GM23338 (cell line): ENCODE results near the gene UMODL1.

ENCODE experiments used
- CREB1 ChIP-seq: fragments of 250-450 bp; sonication (Bioruptor Pico); IDR thresholded peaks from 2 replicates; pipeline ENCODE4 v1.5.0; 2020; ENCODE audit warnings: low read depth, mild to moderate bottlenecking, moderate library complexity
- EZH2 ChIP-seq: fragments of 200-600 bp; sonication (generic); IDR thresholded peaks from one replicate; pipeline ENCODE4 v1.8.0; 2017; ENCODE audit warnings: antibody characterized with exemption, mild to moderate bottlenecking, low read depth; ENCODE audit not compliant: unreplicated experiment
- EZH2phosphoT487 ChIP-seq: fragments of 200-600 bp; sonication (generic); IDR thresholded peaks from one replicate; pipeline ENCODE4 v1.8.1; 2018; ENCODE audit warnings: antibody characterized with exemption; ENCODE audit not compliant: unreplicated experiment
- JUNB ChIP-seq: IDR thresholded peaks from one replicate; pipeline ENCODE4 v1.6.1; 2016; ENCODE audit warnings: antibody characterized with exemption; ENCODE audit not compliant: unreplicated experiment
- NANOG ChIP-seq: IDR thresholded peaks from 2 replicates; pipeline ENCODE4 v1.6.1; 2016; ENCODE audit warnings: antibody characterized with exemption, borderline replicate concordance
- POLR2AphosphoS5 ChIP-seq: IDR thresholded peaks from 2 replicates; pipeline ENCODE4 v1.6.1; 2016; ENCODE audit warnings: antibody characterized with exemption, low read depth
- STAT1 ChIP-seq: IDR thresholded peaks from one replicate; pipeline ENCODE4 v1.6.1; 2016; ENCODE audit warnings: antibody characterized with exemption; ENCODE audit not compliant: unreplicated experiment
- ZNF114 ChIP-seq: fragments of 250-450 bp; sonication (Bioruptor Pico); IDR thresholded peaks from 2 replicates; pipeline ENCODE4 v1.5.0; 2020; ENCODE audit warnings: mild to moderate bottlenecking, moderate library complexity
- ZNF331 ChIP-seq: fragments of 250-450 bp; sonication (Bioruptor Pico); IDR thresholded peaks from 2 replicates; pipeline ENCODE4 v1.5.0; 2020; ENCODE audit warnings: low read depth, mild to moderate bottlenecking, moderate library complexity
- TF ChIP-seq, protein P1 (sequence below): IDR thresholded peaks from one replicate; pipeline ENCODE4 v1.6.1; 2018; ENCODE audit warnings: antibody characterized with exemption; ENCODE audit not compliant: unreplicated experiment
- TF ChIP-seq, protein P2 (sequence below), 2 experiments: fragments of 200-600 bp in 1 of 2; sonication (generic) in 1 of 2; conservative IDR thresholded peaks; 2 replicates each; pipeline versions ENCODE4 v1.5.1 to v1.6.1; 2016 to 2017; ENCODE audit warnings: antibody characterized with exemption in 2 of 2, low read depth in 2 of 2, mild to moderate bottlenecking in 2 of 2, moderate library complexity in 1 of 2

- TF ChIP-seq JUNB (no peak), ZNF114 (CRISPR knock-in tag) (no peak), POLR2AphosphoS5 (no peak), CREB1 (CRISPR knock-in tag) (no peak), EZH2phosphoT487 (no peak), EZH2 (no peak), ZNF331 (CRISPR knock-in tag) (no peak), STAT1 (no peak), NANOG (no peak)
- TF ChIP-seq, protein P1, sequence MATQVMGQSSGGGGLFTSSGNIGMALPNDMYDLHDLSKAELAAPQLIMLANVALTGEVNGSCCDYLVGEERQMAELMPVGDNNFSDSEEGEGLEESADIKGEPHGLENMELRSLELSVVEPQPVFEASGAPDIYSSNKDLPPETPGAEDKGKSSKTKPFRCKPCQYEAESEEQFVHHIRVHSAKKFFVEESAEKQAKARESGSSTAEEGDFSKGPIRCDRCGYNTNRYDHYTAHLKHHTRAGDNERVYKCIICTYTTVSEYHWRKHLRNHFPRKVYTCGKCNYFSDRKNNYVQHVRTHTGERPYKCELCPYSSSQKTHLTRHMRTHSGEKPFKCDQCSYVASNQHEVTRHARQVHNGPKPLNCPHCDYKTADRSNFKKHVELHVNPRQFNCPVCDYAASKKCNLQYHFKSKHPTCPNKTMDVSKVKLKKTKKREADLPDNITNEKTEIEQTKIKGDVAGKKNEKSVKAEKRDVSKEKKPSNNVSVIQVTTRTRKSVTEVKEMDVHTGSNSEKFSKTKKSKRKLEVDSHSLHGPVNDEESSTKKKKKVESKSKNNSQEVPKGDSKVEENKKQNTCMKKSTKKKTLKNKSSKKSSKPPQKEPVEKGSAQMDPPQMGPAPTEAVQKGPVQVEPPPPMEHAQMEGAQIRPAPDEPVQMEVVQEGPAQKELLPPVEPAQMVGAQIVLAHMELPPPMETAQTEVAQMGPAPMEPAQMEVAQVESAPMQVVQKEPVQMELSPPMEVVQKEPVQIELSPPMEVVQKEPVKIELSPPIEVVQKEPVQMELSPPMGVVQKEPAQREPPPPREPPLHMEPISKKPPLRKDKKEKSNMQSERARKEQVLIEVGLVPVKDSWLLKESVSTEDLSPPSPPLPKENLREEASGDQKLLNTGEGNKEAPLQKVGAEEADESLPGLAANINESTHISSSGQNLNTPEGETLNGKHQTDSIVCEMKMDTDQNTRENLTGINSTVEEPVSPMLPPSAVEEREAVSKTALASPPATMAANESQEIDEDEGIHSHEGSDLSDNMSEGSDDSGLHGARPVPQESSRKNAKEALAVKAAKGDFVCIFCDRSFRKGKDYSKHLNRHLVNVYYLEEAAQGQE = no peak
- TF ChIP-seq, protein P2, sequence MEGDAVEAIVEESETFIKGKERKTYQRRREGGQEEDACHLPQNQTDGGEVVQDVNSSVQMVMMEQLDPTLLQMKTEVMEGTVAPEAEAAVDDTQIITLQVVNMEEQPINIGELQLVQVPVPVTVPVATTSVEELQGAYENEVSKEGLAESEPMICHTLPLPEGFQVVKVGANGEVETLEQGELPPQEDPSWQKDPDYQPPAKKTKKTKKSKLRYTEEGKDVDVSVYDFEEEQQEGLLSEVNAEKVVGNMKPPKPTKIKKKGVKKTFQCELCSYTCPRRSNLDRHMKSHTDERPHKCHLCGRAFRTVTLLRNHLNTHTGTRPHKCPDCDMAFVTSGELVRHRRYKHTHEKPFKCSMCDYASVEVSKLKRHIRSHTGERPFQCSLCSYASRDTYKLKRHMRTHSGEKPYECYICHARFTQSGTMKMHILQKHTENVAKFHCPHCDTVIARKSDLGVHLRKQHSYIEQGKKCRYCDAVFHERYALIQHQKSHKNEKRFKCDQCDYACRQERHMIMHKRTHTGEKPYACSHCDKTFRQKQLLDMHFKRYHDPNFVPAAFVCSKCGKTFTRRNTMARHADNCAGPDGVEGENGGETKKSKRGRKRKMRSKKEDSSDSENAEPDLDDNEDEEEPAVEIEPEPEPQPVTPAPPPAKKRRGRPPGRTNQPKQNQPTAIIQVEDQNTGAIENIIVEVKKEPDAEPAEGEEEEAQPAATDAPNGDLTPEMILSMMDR (conservative IDR thresholded peaks at IDR 0.05; ENCODE audit: low read depth in 2 of 2) = no peak
Observed at GRCh38 chr21:42096566-42096965, 25.4 kb downstream of the UMODL1 start.
